Rectal smooth muscle tissue (tissue), 1 donor: ENCODE measurements around the gene STARD3.
A peak's percentile ranks its signal among the peaks of the same experiment; 100 is the strongest.

Experiments used
- H3K27ac ChIP-seq: one replicate; pipeline ENCODE4 v1.7.0; 2013; ENCODE audit warnings: low read depth, low read length, inconsistent platforms
- H3K27me3 ChIP-seq: one replicate; pipeline ENCODE4 v1.7.0; 2013; ENCODE audit warnings: low read length; ENCODE audit not compliant: control insufficient read depth, insufficient read depth
- H3K36me3 ChIP-seq: one replicate; pipeline ENCODE4 v1.7.0; 2013; ENCODE audit warnings: low read length; ENCODE audit not compliant: control insufficient read depth, insufficient read depth
- H3K4me1 ChIP-seq: one replicate; pipeline ENCODE4 v1.7.0; 2013; ENCODE audit warnings: low read length; ENCODE audit not compliant: control insufficient read depth, insufficient read depth
- H3K4me3 ChIP-seq: one replicate; pipeline ENCODE4 v1.7.0; 2013; ENCODE audit warnings: low read length
- H3K9ac ChIP-seq: one replicate; pipeline ENCODE4 v1.7.0; 2013; ENCODE audit warnings: low read length

STARD3 gene

DNA sequence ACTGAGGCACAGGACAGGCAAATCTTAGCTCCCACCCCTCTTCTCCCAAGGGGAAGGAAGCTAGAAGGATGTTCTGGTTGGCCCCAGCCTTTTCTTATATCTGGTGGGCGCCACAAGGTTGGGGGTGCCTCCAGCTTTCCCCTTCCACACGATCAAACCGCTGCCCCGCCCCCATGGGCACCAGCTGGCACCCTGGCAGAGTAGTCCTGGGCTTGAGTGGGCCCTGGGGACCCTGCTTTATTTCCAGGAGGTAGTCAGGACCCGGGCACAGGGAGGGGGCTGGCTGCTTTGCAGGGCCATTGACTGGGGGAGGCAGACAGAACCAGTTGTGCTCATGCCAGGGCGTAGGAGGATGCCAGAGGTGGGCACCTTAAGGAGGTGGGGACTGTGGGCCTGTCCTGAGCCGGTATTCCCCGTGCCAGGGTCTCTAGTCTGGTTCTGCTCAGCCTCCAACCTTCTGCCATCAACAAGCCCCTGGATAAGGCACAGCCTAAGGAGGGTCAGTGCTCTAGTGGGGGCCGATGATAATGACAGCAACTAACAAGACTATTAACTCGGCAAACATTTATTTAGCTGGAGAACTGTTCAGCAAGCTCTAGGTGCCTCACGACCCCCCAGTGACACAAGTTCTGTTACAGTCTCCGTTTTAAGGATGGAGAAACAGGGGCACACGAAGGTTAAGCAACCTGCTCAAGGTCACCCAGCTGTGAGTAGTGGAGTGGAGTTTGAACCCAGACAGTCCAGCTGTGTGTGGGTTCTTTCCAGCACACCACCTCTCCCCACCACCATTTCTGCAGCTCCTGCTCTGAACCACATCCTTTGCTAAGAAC lies 17.8 kb upstream of the STARD3 start:
- H3K27me3 ChIP-seq: peaks cover 7% of the 10 kb centered on the region
- H3K9ac ChIP-seq: no peak overlapping the region
- H3K36me3 ChIP-seq: no peaks in the 10 kb centered on the region
- peak overlapping the region; percentile 66 for H3K4me3 ChIP-seq
- H3K27ac ChIP-seq: no peak overlapping the region
- H3K4me1 ChIP-seq: peaks cover 3% of the 10 kb centered on the region

- H3K4me1 ChIP-seq: peaks cover 3% of the 10 kb centered on the region
- H3K4me3 ChIP-seq: no peak overlapping the region
- H3K27me3 ChIP-seq: peaks cover 9% of the 10 kb centered on the region
- H3K36me3 ChIP-seq: no peaks in the 10 kb centered on the region
- no peak overlapping the region for H3K27ac ChIP-seq
- no peak overlapping the region for H3K9ac ChIP-seq
Observed at GRCh38 chr17:39619786-39620101, 17.2 kb upstream of the STARD3 start.

DNA sequence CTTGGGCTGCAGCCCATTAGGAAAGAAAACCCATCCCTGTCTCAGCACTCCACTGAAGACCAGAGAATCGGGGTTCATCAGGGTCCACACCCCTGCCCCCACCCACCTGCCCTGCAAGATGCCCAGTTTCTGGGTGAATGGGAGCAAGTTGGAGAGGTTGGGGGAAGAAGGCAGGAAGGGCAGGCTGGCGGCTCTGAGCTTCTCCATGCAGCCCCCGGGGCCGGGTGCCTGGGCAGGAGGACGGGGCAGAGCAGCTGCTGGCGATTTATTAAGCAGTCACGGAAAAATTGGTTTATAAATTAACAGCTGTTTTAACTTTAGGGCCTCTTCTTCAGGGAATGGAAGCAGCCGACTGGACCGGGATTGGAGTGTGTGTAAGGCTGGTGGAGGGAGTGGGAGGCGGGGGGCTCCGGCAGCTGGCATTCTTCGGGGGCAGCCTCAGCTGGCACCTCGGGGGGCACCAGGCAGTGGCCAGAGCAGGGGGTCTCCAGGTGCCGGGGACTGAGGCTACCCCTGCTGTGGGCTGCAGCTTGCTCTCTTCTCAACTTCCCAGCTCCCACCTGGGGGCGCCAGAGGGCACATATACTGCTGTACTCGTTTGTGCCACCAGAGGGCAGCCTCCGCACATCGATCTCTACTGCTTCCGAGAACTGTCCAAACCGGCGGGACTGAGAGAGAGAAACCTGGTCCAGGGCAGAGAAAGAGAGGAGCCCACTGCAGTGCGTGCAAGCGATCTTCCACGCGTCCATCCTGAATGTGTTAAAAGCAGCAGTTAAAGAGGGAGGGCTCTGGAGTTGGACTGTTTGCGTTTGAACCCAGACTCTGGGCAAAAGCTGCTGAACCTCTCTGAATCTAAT lies 15.2 kb upstream of the STARD3 start:
- Histone ChIP-seq H3K4me3 (no peak overlapping the region), H3K27me3 (peaks cover 21% of the 10 kb centered on the region), H3K36me3 (no peaks in the 10 kb centered on the region), H3K27ac (no peak overlapping the region), H3K9ac (no peak overlapping the region), H3K4me1 (peaks cover 3% of the 10 kb centered on the region)

- H3K27ac ChIP-seq: no peak overlapping the region
- no peaks in the 10 kb centered on the region for H3K36me3 ChIP-seq
- H3K4me3 ChIP-seq: no peak overlapping the region
- peaks cover 3% of the 10 kb centered on the region for H3K4me1 ChIP-seq
- peaks cover 23% of the 10 kb centered on the region for H3K27me3 ChIP-seq
- no peak overlapping the region for H3K9ac ChIP-seq
Observed at GRCh38 chr17:39622380-39623006, 14.5 kb upstream of the STARD3 start.

DNA sequence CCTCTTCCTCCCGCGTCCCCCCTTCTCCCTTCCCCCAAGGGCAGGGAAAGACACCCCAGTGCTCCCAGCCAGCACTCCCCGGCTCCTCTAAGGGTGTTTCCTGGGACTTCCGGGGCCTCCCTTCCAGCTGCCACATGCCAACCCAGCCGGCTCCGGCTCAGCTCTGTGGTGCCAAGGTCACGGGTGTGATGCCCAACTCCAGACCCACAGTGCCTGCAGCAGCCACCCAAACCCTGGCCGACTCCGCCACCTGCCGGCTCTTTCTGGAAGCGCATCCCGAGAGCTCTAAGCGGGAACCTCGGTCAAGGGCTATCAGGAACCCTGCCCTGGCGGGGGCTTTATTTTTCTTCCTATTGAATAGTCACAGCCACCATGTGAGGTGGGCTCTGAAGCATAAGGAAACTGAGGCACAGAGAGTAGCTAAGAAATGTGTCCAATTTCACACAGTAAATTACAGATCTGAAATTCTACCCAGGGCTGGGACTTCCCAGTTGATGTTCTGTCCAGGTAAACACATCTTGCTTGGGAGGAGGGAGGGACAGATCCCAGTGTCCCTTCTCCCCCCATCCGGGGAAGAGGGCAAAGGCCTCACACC lies 13.5 kb upstream of the STARD3 start:
- no peaks in the 10 kb centered on the region for H3K36me3 ChIP-seq
- H3K4me3 ChIP-seq: no peak overlapping the region
- no peak overlapping the region for H3K27ac ChIP-seq
- H3K9ac ChIP-seq: peak overlapping the region; percentile 19
- peaks cover 3% of the 10 kb centered on the region for H3K4me1 ChIP-seq
- H3K27me3 ChIP-seq: peaks cover 28% of the 10 kb centered on the region

GRCh38 chr17:39624313-39624712 lies 12.6 kb upstream of the STARD3 start:
- no peak overlapping the region for H3K9ac ChIP-seq
- H3K27me3 ChIP-seq: peaks cover 28% of the 10 kb centered on the region
- no peaks in the 10 kb centered on the region for H3K36me3 ChIP-seq
- H3K4me1 ChIP-seq: peaks cover 3% of the 10 kb centered on the region
- no peak overlapping the region for H3K4me3 ChIP-seq
- H3K27ac ChIP-seq: no peak overlapping the region

GRCh38 chr17:39625198-39625785 lies 11.7 kb upstream of the STARD3 start:
- Histone ChIP-seq H3K27ac (no peak overlapping the region), H3K36me3 (no peaks in the 10 kb centered on the region), H3K4me3 (no peak overlapping the region), H3K27me3 (peaks cover 31% of the 10 kb centered on the region), H3K9ac (peak overlapping the region; percentile 12), H3K4me1 (peaks cover 3% of the 10 kb centered on the region)

GRCh38 chr17:39626171-39627046 lies 10.5 kb upstream of the STARD3 start, which contains the start of gene PPP1R1B:
Gene PPP1R1B, plus strand, starts transcription at chr17:39626952. Its CDS starts 441 bp downstream, at chr17:39627393.
- Histone ChIP-seq H3K4me3 (peak within 1 kb of the TSS; percentile 41), H3K27ac (peak within 1 kb of the TSS; percentile 24), H3K27me3 (peaks cover 32% of the 10 kb centered on the region), H3K4me1 (peaks cover 3% of the 10 kb centered on the region), H3K9ac (peak within 1 kb of the TSS; percentile 38), H3K36me3 (no peaks in the 10 kb centered on the region)

DNA sequence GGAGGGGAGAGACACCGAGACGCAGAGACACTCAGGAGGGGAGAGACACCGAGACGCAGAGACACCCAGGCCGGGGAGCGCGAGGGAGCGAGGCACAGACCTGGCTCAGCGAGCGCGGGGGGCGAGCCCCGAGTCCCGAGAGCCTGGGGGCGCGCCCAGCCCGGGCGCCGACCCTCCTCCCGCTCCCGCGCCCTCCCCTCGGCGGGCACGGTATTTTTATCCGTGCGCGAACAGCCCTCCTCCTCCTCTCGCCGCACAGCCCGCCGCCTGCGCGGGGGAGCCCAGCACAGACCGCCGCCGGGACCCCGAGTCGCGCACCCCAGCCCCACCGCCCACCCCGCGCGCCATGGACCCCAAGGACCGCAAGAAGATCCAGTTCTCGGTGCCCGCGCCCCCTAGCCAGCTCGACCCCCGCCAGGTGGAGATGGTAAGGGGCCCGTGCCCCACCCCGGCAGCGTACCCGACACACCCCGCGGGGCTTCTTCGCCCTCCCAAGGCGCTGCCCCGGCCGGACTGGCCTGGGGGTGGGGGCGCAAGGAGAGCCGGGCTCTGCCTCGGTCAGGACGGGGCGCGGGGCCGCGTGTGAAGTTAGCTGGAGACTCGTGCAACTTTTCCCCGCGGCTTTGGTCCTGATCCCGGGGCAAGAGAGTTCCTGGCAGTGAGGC lies 9.8 kb upstream of the STARD3 start:
- Histone ChIP-seq H3K4me3 (peak overlapping the region; percentile 41), H3K9ac (peak overlapping the region; percentile 38), H3K27me3 (peaks cover 32% of the 10 kb centered on the region), H3K27ac (no peak overlapping the region), H3K4me1 (peaks cover 1% of the 10 kb centered on the region), H3K36me3 (no peaks in the 10 kb centered on the region)

GRCh38 chr17:39627712-39628516 lies 9.0 kb upstream of the STARD3 start:
- H3K27me3 ChIP-seq: peaks cover 32% of the 10 kb centered on the region
- peak overlapping the region; percentile 41 for H3K4me3 ChIP-seq
- H3K27ac ChIP-seq: peak overlapping the region; percentile 24
- H3K36me3 ChIP-seq: no peaks in the 10 kb centered on the region
- H3K4me1 ChIP-seq: no peaks in the 10 kb centered on the region
- peak overlapping the region; percentile 38 for H3K9ac ChIP-seq
